LoVo (cell line): ENCODE data around the gene TOX3.

Experiments
- DNase-seq: peaks from one replicate; pipeline ENCODE4 v3.0.0-alpha.2; 2016; ENCODE audit warnings: low spot score

The TOX3 gene

DNA sequence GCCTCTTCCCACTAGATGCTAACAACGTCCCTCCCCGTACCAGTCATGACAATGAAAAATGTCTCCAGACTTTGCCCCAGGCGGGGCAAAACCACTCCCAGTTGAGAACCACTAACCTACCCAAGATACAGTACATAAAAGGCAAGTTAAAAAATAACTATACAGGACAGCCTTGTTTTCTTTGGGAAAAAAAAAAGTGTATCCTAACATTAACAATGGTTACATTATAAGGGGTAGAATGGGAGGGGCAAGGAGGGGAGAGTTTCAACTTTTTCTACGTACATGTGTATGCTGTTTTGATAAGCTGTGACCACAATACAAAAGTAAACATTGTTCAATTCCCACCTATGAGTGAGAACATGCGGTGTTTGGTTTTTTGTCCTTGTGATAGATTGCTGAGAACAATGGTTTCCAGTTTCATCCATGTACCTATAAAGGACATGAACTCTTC is 94.9 kb downstream of the TOX3 start:
- DNase-seq: peak; percentile 59

- no peak for DNase-seq
These were observed 96.0 kb downstream of the TOX3 start for GRCh38 chr16:52450916-52451315.

- DNase-seq: no peak
These were observed 96.7 kb downstream of the TOX3 start for GRCh38 chr16:52450241-52450640.

GRCh38 chr16:52446080-52446479 is 100.9 kb downstream of the TOX3 start:
- DNase-seq: no peak

DNA sequence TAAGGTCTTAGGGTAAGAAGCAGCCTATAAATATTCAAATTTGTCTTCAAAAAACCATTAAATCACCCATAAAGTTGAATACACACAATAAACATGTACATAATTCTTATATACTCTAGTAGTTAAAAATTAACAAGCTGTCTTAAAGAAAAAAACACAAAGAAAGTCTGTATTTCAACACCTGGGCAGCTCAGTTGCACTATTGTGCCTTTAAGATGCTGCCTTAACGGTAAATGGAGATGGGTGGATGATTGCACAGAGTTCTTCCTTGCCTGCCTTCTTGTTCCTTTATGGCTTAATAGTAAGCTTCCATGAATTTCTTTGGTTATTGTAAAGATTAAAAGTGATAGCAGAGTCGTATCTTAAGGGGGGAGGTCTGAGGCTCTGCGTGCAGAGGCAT is 105.1 kb downstream of the TOX3 start:
- DNase-seq: no peak

- no peak for DNase-seq
These were observed 106.7 kb downstream of the TOX3 start for GRCh38 chr16:52440248-52440647.

GRCh38 chr16:52439750-52440149 is 107.2 kb downstream of the TOX3 start:
- no peak for DNase-seq

GRCh38 chr16:52439171-52439701 is 107.7 kb downstream of the TOX3 start:
- DNase-seq: no peak

- no peak for DNase-seq
These were observed 109.7 kb downstream of the TOX3 start for GRCh38 chr16:52437277-52437670.

GRCh38 chr16:52436339-52437276 is 110.3 kb downstream of the TOX3 start:
- DNase-seq: no peak

GRCh38 chr16:52434224-52434623 is 112.7 kb downstream of the TOX3 start:
- no peak for DNase-seq

DNA sequence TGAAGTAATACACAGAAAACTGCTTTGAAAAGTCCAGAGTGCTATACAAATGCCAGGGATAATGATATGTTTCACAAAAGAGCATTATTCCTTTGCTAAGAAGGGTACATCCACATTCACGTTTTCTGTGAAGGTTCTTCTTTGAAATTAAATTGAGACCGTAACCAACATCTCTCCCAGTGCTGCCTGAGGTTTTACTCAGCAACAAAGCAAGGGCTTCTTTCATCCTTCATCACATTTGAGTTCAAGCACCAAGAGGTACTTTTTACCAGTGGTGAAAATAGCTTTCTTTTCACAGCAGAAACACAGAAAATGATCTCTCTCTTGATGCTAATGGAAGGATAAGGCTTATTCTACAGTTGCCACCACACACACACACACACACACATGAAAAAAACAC is 113.3 kb downstream of the TOX3 start:
- DNase-seq: no peak

DNA sequence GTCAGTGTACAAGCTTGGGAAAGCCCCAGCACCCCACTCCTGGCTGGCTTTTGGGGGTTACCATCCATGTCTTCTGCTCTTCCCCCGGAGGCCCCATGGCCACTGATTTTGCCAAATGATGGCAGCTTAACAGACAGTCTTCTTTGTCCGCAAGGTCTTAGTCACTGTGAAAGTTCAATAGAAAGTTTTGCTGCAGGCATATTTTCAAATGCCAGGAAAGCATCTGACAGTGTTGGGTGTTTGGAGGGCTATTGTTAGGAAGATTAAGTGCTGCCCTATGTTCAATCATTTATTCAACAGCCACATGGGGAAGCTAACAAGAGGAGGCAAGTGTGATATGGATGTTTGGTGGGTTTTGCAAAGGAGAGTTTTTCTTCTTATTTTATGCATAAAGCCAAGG is 122.4 kb downstream of the TOX3 start:
- DNase-seq: no peak

GRCh38 chr16:52422307-52422706 is 124.6 kb downstream of the TOX3 start:
- DNase-seq: no peak

- no peak for DNase-seq
These were observed 128.7 kb downstream of the TOX3 start for GRCh38 chr16:52418201-52418600.

GRCh38 chr16:52416888-52417287 is 130.1 kb downstream of the TOX3 start:
- DNase-seq: no peak

GRCh38 chr16:52411011-52411410 is 135.9 kb downstream of the TOX3 start:
- DNase-seq: no peak

GRCh38 chr16:52408191-52408845 is 138.6 kb downstream of the TOX3 start:
- DNase-seq: peak; percentile 14

GRCh38 chr16:52407778-52408177 is 139.2 kb downstream of the TOX3 start:
- DNase-seq: peak; percentile 10

DNA sequence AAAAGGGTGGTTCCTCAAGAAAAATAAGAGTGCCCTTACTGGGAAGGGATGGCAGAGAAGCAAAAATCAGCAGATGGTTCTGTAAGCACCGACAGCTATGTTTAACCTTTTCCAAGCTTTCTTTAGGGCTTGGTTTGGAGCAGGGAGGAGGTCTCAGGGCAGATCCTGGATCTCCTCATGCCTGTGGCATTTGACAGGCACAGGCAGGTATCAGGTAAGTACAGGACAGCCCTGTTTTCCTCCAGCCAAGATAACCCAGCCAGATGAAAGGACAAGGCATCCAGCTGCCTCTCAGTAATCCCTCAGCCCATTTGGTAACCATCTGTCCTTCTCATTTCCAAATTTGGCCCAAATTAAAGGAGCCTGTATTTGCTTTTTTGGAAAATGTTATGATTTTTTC is 141.5 kb downstream of the TOX3 start:
- no peak for DNase-seq

GRCh38 chr16:52404546-52404945 is 142.4 kb downstream of the TOX3 start:
- DNase-seq: peak; percentile 11

DNA sequence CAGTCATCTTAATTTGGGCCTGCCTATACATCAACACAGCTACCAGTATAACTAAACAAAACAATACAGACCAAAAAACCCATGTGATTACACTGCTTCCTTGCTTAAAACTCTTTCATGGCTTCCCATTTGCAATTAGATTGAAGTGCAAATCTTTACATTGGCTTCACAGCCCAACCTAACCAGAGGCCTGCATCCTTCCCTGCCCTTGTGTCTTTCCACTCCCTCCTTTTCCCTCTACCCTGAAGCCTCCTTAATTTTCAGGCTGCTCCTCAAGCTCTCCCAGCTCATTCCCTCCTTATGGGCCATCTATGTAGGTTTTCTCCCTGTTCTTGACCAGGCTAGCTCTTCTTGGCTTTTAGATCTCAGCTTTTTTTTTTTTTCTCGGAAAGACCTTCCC is 147.8 kb downstream of the TOX3 start:
- DNase-seq: no peak

DNA sequence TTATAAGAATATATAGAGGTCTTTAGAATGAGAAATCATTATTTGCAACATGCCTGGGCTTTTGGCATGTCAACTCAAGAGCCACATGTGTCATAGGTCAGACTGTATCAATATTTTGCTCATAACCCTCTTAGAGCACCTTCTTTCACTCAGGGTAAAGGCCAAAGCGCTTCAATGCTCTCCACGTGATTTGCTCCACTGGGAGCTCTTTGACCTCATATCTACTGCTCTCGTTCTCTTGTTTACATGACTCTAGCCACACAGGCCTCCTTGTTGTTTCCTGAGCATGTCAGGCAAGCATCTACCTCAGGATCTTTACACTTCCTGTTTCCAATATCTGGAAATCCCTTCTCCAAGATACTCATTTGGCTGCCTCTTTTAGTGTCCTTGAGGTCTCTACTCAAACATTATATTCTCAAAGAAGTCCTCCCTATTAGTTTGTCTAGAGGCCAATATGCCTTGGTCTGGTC is 148.4 kb downstream of the TOX3 start:
- DNase-seq: no peak
